ENCODE measurements around the gene CCZ1. TPM values are rescaled to one million over a fixed set of nuclear protein-coding genes. Genes with fewer than 3 reads are reported as not detected.
A peak's percentile ranks its signal among the peaks of the same experiment; 100 is the strongest.
"Not testable (repeated sequence)": the region's sequence is repeated elsewhere in the genome, so short reads cannot be mapped to it uniquely, and the experiment has no call there.

The CCZ1 gene
- total RNA-seq, 1 donor from 2014 or later, result 43.2 TPM

- intact Hi-C loops (cut with micrococcal nuclease); DNase-seq: not testable (repeated sequence)
- ATAC-seq, result peak; percentile 23
Observed at GRCh38 chr7:5897369-5897919, 1.1 kb upstream of the CCZ1 start.

GRCh38 chr7:5903002-5903401, 4.5 kb downstream of the CCZ1 start:
- DNase-seq; ATAC-seq; intact Hi-C loops (cut with micrococcal nuclease): not testable (repeated sequence)

- DNase-seq; ATAC-seq; intact Hi-C loops (cut with micrococcal nuclease): not testable (repeated sequence)
Observed at GRCh38 chr7:5904726-5905125, 6.2 kb downstream of the CCZ1 start.

- DNase-seq; ATAC-seq; intact Hi-C loops (cut with micrococcal nuclease): not testable (repeated sequence)
Observed at GRCh38 chr7:5908835-5909234, 10.3 kb downstream of the CCZ1 start.

GRCh38 chr7:5916529-5916928, 18.0 kb downstream of the CCZ1 start:
- DNase-seq; ATAC-seq; intact Hi-C loops (cut with micrococcal nuclease): not testable (repeated sequence)

GRCh38 chr7:5924180-5924579, 25.6 kb downstream of the CCZ1 start:
- DNase-seq; ATAC-seq; intact Hi-C loops (cut with micrococcal nuclease): not testable (repeated sequence)

- intact Hi-C loops (cut with micrococcal nuclease); DNase-seq; ATAC-seq: not testable (repeated sequence)
Observed at GRCh38 chr7:5924630-5925029, 26.1 kb downstream of the CCZ1 start.

- intact Hi-C loops (cut with micrococcal nuclease); DNase-seq; ATAC-seq: not testable (repeated sequence)
Observed at GRCh38 chr7:5926263-5926870, 27.8 kb downstream of the CCZ1 start.

- ATAC-seq, result peak; percentile 21
- intact Hi-C loops (cut with micrococcal nuclease); DNase-seq: not testable (repeated sequence)
Observed at GRCh38 chr7:5930290-5930689, 31.8 kb downstream of the CCZ1 start.

GRCh38 chr7:5931250-5931649, 32.7 kb downstream of the CCZ1 start:
- DNase-seq, result not testable (repeated sequence)

GRCh38 chr7:5931905-5932644, 33.5 kb downstream of the CCZ1 start:
- intact Hi-C loops (cut with micrococcal nuclease); DNase-seq: not testable (repeated sequence)

More at GRCh38 chr7:5931250-5931649, 32.7 kb downstream of the CCZ1 start:
- intact Hi-C loops (cut with micrococcal nuclease); ATAC-seq: not testable (repeated sequence)

GRCh38 chr7:5934945-5935450, 36.5 kb downstream of the CCZ1 start:
- DNase-seq; ATAC-seq; intact Hi-C loops (cut with micrococcal nuclease): not testable (repeated sequence)

More at GRCh38 chr7:5931905-5932644, 33.5 kb downstream of the CCZ1 start:
- peak; percentile 52 for ATAC-seq

- intact Hi-C loops (cut with micrococcal nuclease); ATAC-seq; DNase-seq: not testable (repeated sequence)
Observed at GRCh38 chr7:5963205-5963604, 64.7 kb downstream of the CCZ1 start.

GRCh38 chr7:5963810-5964209, 65.3 kb downstream of the CCZ1 start:
- DNase-seq; ATAC-seq; intact Hi-C loops (cut with micrococcal nuclease): not testable (repeated sequence)

- DNase-seq; intact Hi-C loops (cut with micrococcal nuclease): not testable (repeated sequence)
- ATAC-seq, result peak; percentile 82
Observed at GRCh38 chr7:5970347-5970911, 71.9 kb downstream of the CCZ1 start, which contains the start of gene RSPH10B. Gene RSPH10B (minus strand): TSS chr7:5970689. CDS start chr7:5967116, 3,573 bp downstream.

GRCh38 chr7:5973580-5973979, 75.0 kb downstream of the CCZ1 start:
- DNase-seq; ATAC-seq; intact Hi-C loops (cut with micrococcal nuclease): not testable (repeated sequence)

Measured in left ventricle myocardium superior (tissue), 1 donor.